Glomerular visceral epithelial cell (primary cell): ENCODE data around the gene SLC38A2.

ENCODE experiments used
- DNase-seq: peaks from one replicate; pipeline ENCODE4 v3.0.0-alpha.2; 2016; ENCODE audit errors: extremely low spot score

The SLC38A2 gene

GRCh38 chr12:46395388-46395787 lies 22.8 kb upstream of the SLC38A2 start:
- DNase-seq = no peak

- DNase-seq = no peak
Observed at GRCh38 chr12:46391630-46392029, 19.1 kb upstream of the SLC38A2 start.

- DNase-seq = no peak
Observed at GRCh38 chr12:46390881-46391280, 18.3 kb upstream of the SLC38A2 start.

GRCh38 chr12:46390304-46390703 lies 17.7 kb upstream of the SLC38A2 start:
- no peak for DNase-seq

GRCh38 chr12:46389031-46389616 lies 16.6 kb upstream of the SLC38A2 start:
- peak; percentile 43 for DNase-seq

- DNase-seq = peak; percentile 72
Observed at GRCh38 chr12:46388427-46389021, 16.0 kb upstream of the SLC38A2 start.

GRCh38 chr12:46387670-46388069 lies 15.1 kb upstream of the SLC38A2 start:
- DNase-seq = peak; percentile 61

GRCh38 chr12:46386877-46387629 lies 14.5 kb upstream of the SLC38A2 start:
- peak; percentile 63 for DNase-seq

- peak; percentile 75 for DNase-seq
Observed at GRCh38 chr12:46386360-46386867, 13.8 kb upstream of the SLC38A2 start.

GRCh38 chr12:46385438-46385837 lies 12.9 kb upstream of the SLC38A2 start:
- DNase-seq = no peak

- no peak for DNase-seq
Observed at GRCh38 chr12:46384451-46385309, 12.1 kb upstream of the SLC38A2 start.

GRCh38 chr12:46383654-46384450 lies 11.3 kb upstream of the SLC38A2 start:
- DNase-seq = peak; percentile 88

- peak; percentile 97 for DNase-seq
Observed at GRCh38 chr12:46382964-46383653, 10.5 kb upstream of the SLC38A2 start.

- no peak for DNase-seq
Observed at GRCh38 chr12:46382408-46382963, 9.9 kb upstream of the SLC38A2 start.

GRCh38 chr12:46380881-46381280 lies 8.3 kb upstream of the SLC38A2 start:
- no peak for DNase-seq

GRCh38 chr12:46380022-46380796 lies 7.6 kb upstream of the SLC38A2 start:
- DNase-seq = no peak

- DNase-seq = no peak
Observed at GRCh38 chr12:46379352-46379751, 6.8 kb upstream of the SLC38A2 start.

GRCh38 chr12:46378530-46378929 lies 6.0 kb upstream of the SLC38A2 start:
- no peak for DNase-seq

GRCh38 chr12:46377678-46378077 lies 5.1 kb upstream of the SLC38A2 start:
- DNase-seq = no peak
